GM20000 (cell line): Measurements from ENCODE around the gene NLGN1.

Experiments
- DNase-seq: peaks from one replicate; pipeline ENCODE4 v3.0.0; 2012; ENCODE audit warnings: low spot score
- CTCF ChIP-seq: IDR thresholded peaks from 2 replicates; pipeline ENCODE4 v1.5.1; 2012; ENCODE audit warnings: mild to moderate bottlenecking, control low read depth; ENCODE audit errors: extremely low read depth, missing control alignments

Gene NLGN1

GRCh38 chr3:174278094-174278493, 880.5 kb downstream of the NLGN1 start:
- TF ChIP-seq CTCF = no peak
- no peak for DNase-seq

- TF ChIP-seq CTCF = no peak
- no peak for DNase-seq
Measured at GRCh38 chr3:174280186-174280585, 882.6 kb downstream of the NLGN1 start.

GRCh38 chr3:174285242-174285864, 887.8 kb downstream of the NLGN1 start:
- no peak for TF ChIP-seq CTCF
- no peak for DNase-seq

- no peak for TF ChIP-seq CTCF
- DNase-seq = no peak
Measured at GRCh38 chr3:174287705-174288104, 890.2 kb downstream of the NLGN1 start.

- TF ChIP-seq CTCF = no peak
- no peak for DNase-seq
Measured at GRCh38 chr3:174294616-174295015, 897.1 kb downstream of the NLGN1 start.

- DNase-seq = no peak
- TF ChIP-seq CTCF = no peak
Measured at GRCh38 chr3:174295306-174296092, 898.0 kb downstream of the NLGN1 start.

GRCh38 chr3:174302746-174303315, 905.3 kb downstream of the NLGN1 start:
- TF ChIP-seq CTCF = no peak
- DNase-seq = no peak
